Activated T-cell treated with anti-CD3 and anti-CD28 coated beads, Interleukin-2, amount 50 U/mL, for 24 hours (primary cell): ENCODE data around the gene DSC3.
"Not testable (repeated sequence)": the region's sequence is repeated elsewhere in the genome, so short reads cannot be mapped to it uniquely, and the experiment has no call there.

Experiments used
- DNase-seq: peaks from one replicate; pipeline ENCODE4 v3.0.0-alpha.2; 2020
- H3K27ac Mint-ChIP-seq: 2 replicates; pipeline ENCODE4 v1.8.0; 2020; ENCODE audit warnings: mild to moderate bottlenecking, mixed read lengths
- H3K27me3 Mint-ChIP-seq: 2 replicates; pipeline ENCODE4 v1.8.0; 2020; ENCODE audit warnings: mixed read lengths
- H3K36me3 Mint-ChIP-seq: 2 replicates; pipeline ENCODE4 v1.8.0; 2020; ENCODE audit warnings: low read depth, mixed read lengths
- H3K4me1 Mint-ChIP-seq: 2 replicates; pipeline ENCODE4 v1.8.0; 2020; ENCODE audit warnings: low read depth, mixed read lengths
- H3K4me3 Mint-ChIP-seq: 2 replicates; pipeline ENCODE4 v1.8.0; 2020; ENCODE audit warnings: mild to moderate bottlenecking, moderate library complexity, mixed read lengths
- H3K9me3 Mint-ChIP-seq: 2 replicates; pipeline ENCODE4 v1.8.0; 2020; ENCODE audit warnings: mixed read lengths

DSC3 gene

GRCh38 chr18:31015715-31016434 lies 26.7 kb downstream of the DSC3 start:
- no peak overlapping the region for H3K27ac Mint-ChIP-seq
- peaks cover 2% of the 10 kb centered on the region for H3K9me3 Mint-ChIP-seq
- no peaks in the 10 kb centered on the region for H3K27me3 Mint-ChIP-seq

GRCh38 chr18:31011455-31011854 lies 31.1 kb downstream of the DSC3 start:
- H3K4me1 Mint-ChIP-seq, H3K9me3 Mint-ChIP-seq, DNase-seq, H3K27me3 Mint-ChIP-seq, H3K4me3 Mint-ChIP-seq, H3K27ac Mint-ChIP-seq, H3K36me3 Mint-ChIP-seq: not testable (repeated sequence)

More at GRCh38 chr18:31015715-31016434, 26.7 kb downstream of the DSC3 start:
- no peak for DNase-seq
- Mint-ChIP-seq H3K4me3 (no peak overlapping the region), H3K4me1 (no peaks in the 10 kb centered on the region), H3K36me3 (no peaks in the 10 kb centered on the region)

GRCh38 chr18:31010601-31011000 lies 31.9 kb downstream of the DSC3 start:
- Mint-ChIP-seq H3K9me3 (peaks cover 3% of the 10 kb centered on the region), H3K4me3 (no peak overlapping the region), H3K27ac (no peak overlapping the region), H3K4me1 (no peaks in the 10 kb centered on the region), H3K27me3 (no peaks in the 10 kb centered on the region), H3K36me3 (no peaks in the 10 kb centered on the region)
- DNase-seq: no peak

- Mint-ChIP-seq H3K9me3 (peaks cover 10% of the 10 kb centered on the region), H3K4me3 (no peak overlapping the region), H3K27me3 (no peaks in the 10 kb centered on the region), H3K4me1 (no peaks in the 10 kb centered on the region), H3K27ac (no peak overlapping the region), H3K36me3 (no peaks in the 10 kb centered on the region)
- no peak for DNase-seq
Observed at GRCh38 chr18:30999887-31000628, 42.5 kb downstream of the DSC3 start.

- H3K4me3 Mint-ChIP-seq: no peak overlapping the region
- H3K27ac Mint-ChIP-seq: no peak overlapping the region
- peaks cover 12% of the 10 kb centered on the region for H3K9me3 Mint-ChIP-seq
- no peak for DNase-seq
- H3K4me1 Mint-ChIP-seq: no peaks in the 10 kb centered on the region
- no peaks in the 10 kb centered on the region for H3K27me3 Mint-ChIP-seq
- H3K36me3 Mint-ChIP-seq: no peaks in the 10 kb centered on the region
Observed at GRCh38 chr18:30999186-30999585, 43.4 kb downstream of the DSC3 start.

- peaks cover 9% of the 10 kb centered on the region for H3K9me3 Mint-ChIP-seq
- no peak overlapping the region for H3K27ac Mint-ChIP-seq
- H3K36me3 Mint-ChIP-seq: no peaks in the 10 kb centered on the region
- DNase-seq: no peak
- no peaks in the 10 kb centered on the region for H3K27me3 Mint-ChIP-seq
- no peaks in the 10 kb centered on the region for H3K4me1 Mint-ChIP-seq
- H3K4me3 Mint-ChIP-seq: no peak overlapping the region
Observed at GRCh38 chr18:30997223-30997622, 45.3 kb downstream of the DSC3 start.

- DNase-seq: no peak
- Mint-ChIP-seq H3K27ac (no peak overlapping the region), H3K9me3 (peaks cover 4% of the 10 kb centered on the region), H3K4me3 (no peak overlapping the region), H3K36me3 (no peaks in the 10 kb centered on the region), H3K4me1 (no peaks in the 10 kb centered on the region), H3K27me3 (no peaks in the 10 kb centered on the region)
Observed at GRCh38 chr18:30992231-30992630, 50.3 kb downstream of the DSC3 start.

- no peaks in the 10 kb centered on the region for H3K36me3 Mint-ChIP-seq
- no peak overlapping the region for H3K4me3 Mint-ChIP-seq
- no peaks in the 10 kb centered on the region for H3K27me3 Mint-ChIP-seq
- H3K9me3 Mint-ChIP-seq: peaks cover 4% of the 10 kb centered on the region
- H3K27ac Mint-ChIP-seq: no peak overlapping the region
- H3K4me1 Mint-ChIP-seq: no peaks in the 10 kb centered on the region
- no peak for DNase-seq
Observed at GRCh38 chr18:30991397-30991796, 51.1 kb downstream of the DSC3 start.

- Mint-ChIP-seq H3K4me3 (no peak overlapping the region), H3K4me1 (no peaks in the 10 kb centered on the region), H3K27me3 (no peaks in the 10 kb centered on the region), H3K27ac (no peak overlapping the region), H3K9me3 (peaks cover 10% of the 10 kb centered on the region), H3K36me3 (no peaks in the 10 kb centered on the region)
- no peak for DNase-seq
Observed at GRCh38 chr18:30989141-30989540, 53.4 kb downstream of the DSC3 start.

- Mint-ChIP-seq H3K27me3 (no peaks in the 10 kb centered on the region), H3K4me1 (no peaks in the 10 kb centered on the region), H3K4me3 (no peak overlapping the region), H3K9me3 (peaks cover 10% of the 10 kb centered on the region), H3K27ac (no peak overlapping the region), H3K36me3 (no peaks in the 10 kb centered on the region)
- no peak for DNase-seq
Observed at GRCh38 chr18:30988440-30988839, 54.1 kb downstream of the DSC3 start.

GRCh38 chr18:30987467-30988241 lies 54.9 kb downstream of the DSC3 start:
- Mint-ChIP-seq H3K9me3 (peaks cover 13% of the 10 kb centered on the region), H3K36me3 (no peaks in the 10 kb centered on the region), H3K27ac (no peak overlapping the region), H3K4me3 (no peak overlapping the region), H3K27me3 (no peaks in the 10 kb centered on the region), H3K4me1 (no peaks in the 10 kb centered on the region)
- no peak for DNase-seq

- Mint-ChIP-seq H3K9me3 (peaks cover 16% of the 10 kb centered on the region), H3K36me3 (no peaks in the 10 kb centered on the region), H3K27me3 (no peaks in the 10 kb centered on the region), H3K27ac (no peak overlapping the region), H3K4me1 (no peaks in the 10 kb centered on the region), H3K4me3 (no peak overlapping the region)
- no peak for DNase-seq
Observed at GRCh38 chr18:30985753-30986152, 56.8 kb downstream of the DSC3 start.

GRCh38 chr18:30982285-30982992 lies 60.1 kb downstream of the DSC3 start:
- DNase-seq: no peak
- no peaks in the 10 kb centered on the region for H3K27me3 Mint-ChIP-seq
- no peak overlapping the region for H3K27ac Mint-ChIP-seq
- no peaks in the 10 kb centered on the region for H3K4me1 Mint-ChIP-seq
- H3K9me3 Mint-ChIP-seq: peaks cover 16% of the 10 kb centered on the region
- H3K4me3 Mint-ChIP-seq: no peak overlapping the region
- no peaks in the 10 kb centered on the region for H3K36me3 Mint-ChIP-seq

GRCh38 chr18:30978091-30978490 lies 64.5 kb downstream of the DSC3 start:
- H3K4me1 Mint-ChIP-seq, H3K4me3 Mint-ChIP-seq, H3K9me3 Mint-ChIP-seq, H3K27me3 Mint-ChIP-seq, H3K36me3 Mint-ChIP-seq, H3K27ac Mint-ChIP-seq, DNase-seq: not testable (repeated sequence)
